GM23338 (cell line): ENCODE results near the gene LRRC42. TPM values are rescaled to one million over a fixed set of nuclear protein-coding genes. Genes with fewer than 3 reads are reported as not detected.

Experiments
- ATAC-seq: fragments of 200-7000 bp; cut with Tn5 transposase; 3 replicates; pipeline ENCODE4 v1.9.1; 2020
- DNase-seq: peaks from one replicate; pipeline ENCODE4 v3.0.0-alpha.2; 2015; ENCODE audit warnings: low spot score
- H2AFZ ChIP-seq: fragments of 200-600 bp; sonication (generic); 2 replicates; pipeline ENCODE4 v1.8.0; 2016; ENCODE audit warnings: antibody characterized with exemption, mild to moderate bottlenecking, moderate library complexity
- H3F3A ChIP-seq: fragments of 200-600 bp; sonication (generic); replicated peaks from 2 replicates; pipeline ENCODE4 v1.8.0; 2017; ENCODE audit warnings: antibody characterized with exemption, mixed run types, low read depth
- H3K27ac ChIP-seq: fragments of 200-600 bp; sonication (generic); 2 replicates; pipeline ENCODE4 v1.6.1; 2016; ENCODE audit warnings: low read depth
- H3K27me3 ChIP-seq: fragments of 200-600 bp; sonication (generic); 2 replicates; pipeline ENCODE4 v1.8.0; 2016; ENCODE audit warnings: mild to moderate bottlenecking, mixed run types, moderate library complexity; ENCODE audit not compliant: insufficient read depth
- H3K36me3 ChIP-seq: fragments of 200-600 bp; sonication (generic); 2 replicates; pipeline ENCODE4 v1.8.0; 2016; ENCODE audit warnings: mild to moderate bottlenecking; ENCODE audit not compliant: insufficient read depth
- H3K4me1 ChIP-seq: fragments of 200-600 bp; sonication (generic); 2 replicates; pipeline ENCODE4 v1.8.0; 2016; ENCODE audit warnings: mild to moderate bottlenecking, moderate library complexity; ENCODE audit not compliant: insufficient read depth
- H3K4me2 ChIP-seq: fragments of 200-600 bp; sonication (generic); 2 replicates; pipeline ENCODE4 v1.7.1; 2017; ENCODE audit warnings: mixed run types
- H3K4me3 ChIP-seq: fragments of 200-600 bp; sonication (generic); 2 replicates; pipeline ENCODE4 v1.6.1; 2016; ENCODE audit warnings: mixed run types
- H3K79me2 ChIP-seq: fragments of 200-600 bp; sonication (generic); replicated peaks from 2 replicates; pipeline ENCODE4 v1.8.0; 2017; ENCODE audit warnings: mild to moderate bottlenecking; ENCODE audit not compliant: insufficient read depth
- H3K9me2 ChIP-seq: fragments of 200-600 bp; sonication (generic); 2 replicates; pipeline ENCODE4 v1.8.0; 2017; ENCODE audit not compliant: insufficient read depth
- H4K20me1 ChIP-seq: fragments of 200-600 bp; sonication (generic); replicated peaks from 2 replicates; pipeline ENCODE4 v1.8.0; 2017; ENCODE audit warnings: mild to moderate bottlenecking; ENCODE audit not compliant: insufficient read depth
- H3K27ac Mint-ChIP-seq: 2 replicates; pipeline ENCODE4 v1.8.0; 2020; ENCODE audit warnings: inconsistent platforms, mild to moderate bottlenecking, moderate library complexity, mixed read lengths
- H3K27me3 Mint-ChIP-seq: 3 replicates; pipeline ENCODE4 v1.8.0; 2022; ENCODE audit warnings: low read depth, mild to moderate bottlenecking, moderate library complexity, mixed read lengths, inconsistent platforms; ENCODE audit not compliant: insufficient read depth, poor library complexity
- H3K36me3 Mint-ChIP-seq: 3 replicates; pipeline ENCODE4 v1.8.0; 2021; ENCODE audit warnings: low read depth, mild to moderate bottlenecking, inconsistent platforms, moderate library complexity, mixed read lengths
- H3K4me1 Mint-ChIP-seq: 3 replicates; pipeline ENCODE4 v1.8.0; 2020; ENCODE audit warnings: mild to moderate bottlenecking, inconsistent platforms, mixed read lengths
- H3K4me3 Mint-ChIP-seq: 3 replicates; pipeline ENCODE4 v1.8.0; 2021; ENCODE audit warnings: moderate library complexity, mild to moderate bottlenecking, inconsistent platforms, mixed read lengths
- H3K9me3 Mint-ChIP-seq: 3 replicates; pipeline ENCODE4 v1.8.0; 2020; ENCODE audit warnings: moderate library complexity, mild to moderate bottlenecking, inconsistent platforms, mixed read lengths
- CREB1 ChIP-seq: fragments of 250-450 bp; sonication (Bioruptor Pico); IDR thresholded peaks from 2 replicates; pipeline ENCODE4 v1.5.0; 2020; ENCODE audit warnings: low read depth, mild to moderate bottlenecking, moderate library complexity
- CTCF ChIP-seq, 2 experiments: fragments of 200-600 bp in 1 of 2; sonication (generic) in 1 of 2; conservative IDR thresholded peaks; 2 replicates each; pipeline versions ENCODE4 v1.5.1 to v1.6.1; 2016 to 2017; ENCODE audit warnings: antibody characterized with exemption in 2 of 2, low read depth in 2 of 2, mild to moderate bottlenecking in 2 of 2, moderate library complexity in 1 of 2
- ETS1 ChIP-seq: IDR thresholded peaks from 2 replicates; pipeline ENCODE4 v1.6.1; 2016; ENCODE audit warnings: antibody characterized with exemption
- EZH2 ChIP-seq: fragments of 200-600 bp; sonication (generic); IDR thresholded peaks from one replicate; pipeline ENCODE4 v1.8.0; 2017; ENCODE audit warnings: antibody characterized with exemption, mild to moderate bottlenecking, low read depth; ENCODE audit not compliant: unreplicated experiment
- EZH2phosphoT487 ChIP-seq: fragments of 200-600 bp; sonication (generic); IDR thresholded peaks from one replicate; pipeline ENCODE4 v1.8.1; 2018; ENCODE audit warnings: antibody characterized with exemption; ENCODE audit not compliant: unreplicated experiment
- JUNB ChIP-seq: IDR thresholded peaks from one replicate; pipeline ENCODE4 v1.6.1; 2016; ENCODE audit warnings: antibody characterized with exemption; ENCODE audit not compliant: unreplicated experiment
- NANOG ChIP-seq: IDR thresholded peaks from 2 replicates; pipeline ENCODE4 v1.6.1; 2016; ENCODE audit warnings: antibody characterized with exemption, borderline replicate concordance
- POLR2AphosphoS5 ChIP-seq: IDR thresholded peaks from 2 replicates; pipeline ENCODE4 v1.6.1; 2016; ENCODE audit warnings: antibody characterized with exemption, low read depth
- REST ChIP-seq: IDR thresholded peaks from one replicate; pipeline ENCODE4 v1.6.1; 2018; ENCODE audit warnings: antibody characterized with exemption; ENCODE audit not compliant: unreplicated experiment
- STAT1 ChIP-seq: IDR thresholded peaks from one replicate; pipeline ENCODE4 v1.6.1; 2016; ENCODE audit warnings: antibody characterized with exemption; ENCODE audit not compliant: unreplicated experiment
- ZNF114 ChIP-seq: fragments of 250-450 bp; sonication (Bioruptor Pico); IDR thresholded peaks from 2 replicates; pipeline ENCODE4 v1.5.0; 2020; ENCODE audit warnings: mild to moderate bottlenecking, moderate library complexity
- ZNF331 ChIP-seq: fragments of 250-450 bp; sonication (Bioruptor Pico); IDR thresholded peaks from 2 replicates; pipeline ENCODE4 v1.5.0; 2020; ENCODE audit warnings: low read depth, mild to moderate bottlenecking, moderate library complexity
- ZNF462 ChIP-seq: fragments of 250-450 bp; sonication (Bioruptor Pico); IDR thresholded peaks from 2 replicates; pipeline ENCODE4 v1.5.0; 2020; ENCODE audit warnings: mild to moderate bottlenecking, moderate library complexity
- polyA plus RNA-seq: library from polyadenylated mRNA; unstranded; fragments of >200 nt; fragmentation: Nextera tagmentation; extraction: Ambion mirVana; gene quantifications from 2 replicates; pipeline ENCODE4 v1.2.1, GENCODE V29; 2016
- total RNA-seq: library from RNA; depleted of rRNA; stranded (reverse); fragments of >200 nt; shearing (Covaris generic); gene quantifications from 2 replicates; pipeline ENCODE4 v1.2.3, GENCODE V29; 2014

The LRRC42 gene
- total and polyA plus RNA-seq, 2 experiments from 2014 or later, result 25.9 to 48.1 TPM

- no peaks in the 10 kb centered on the region for H3F3A ChIP-seq
- peaks cover 6% of the 10 kb centered on the region for H3K27me3 Mint-ChIP-seq
- peaks cover 20% of the 10 kb centered on the region for H3K36me3 Mint-ChIP-seq
Measured at GRCh38 chr1:53929246-53929960, 16.7 kb upstream of the LRRC42 start.

More at GRCh38 chr1:53929246-53929960, 16.7 kb upstream of the LRRC42 start:
- Mint-ChIP-seq H3K27ac (no peak overlapping the region), H3K4me1 (no peaks in the 10 kb centered on the region), H3K9me3 (peaks cover 11% of the 10 kb centered on the region), H3K4me3 (no peak overlapping the region)
- Histone ChIP-seq H3K4me1 (no peaks in the 10 kb centered on the region), H3K4me3 (no peak overlapping the region), H3K9me2 (no peaks in the 10 kb centered on the region), H2AFZ (no peak overlapping the region), H3K27me3 (no peaks in the 10 kb centered on the region), H3K27ac (no peak overlapping the region), H4K20me1 (no peaks in the 10 kb centered on the region), H3K4me2 (no peak overlapping the region), H3K36me3 (no peaks in the 10 kb centered on the region), H3K79me2 (no peaks in the 10 kb centered on the region)
- ATAC-seq, result no peak
- no peak for TF ChIP-seq ZNF331 (CRISPR knock-in tag)
- TF ChIP-seq JUNB, result no peak
- TF ChIP-seq EZH2, result no peak
- TF ChIP-seq ZNF462 (CRISPR knock-in tag), result no peak
- TF ChIP-seq EZH2phosphoT487, result no peak
- TF ChIP-seq ZNF114, result no peak
- TF ChIP-seq REST, result no peak
- no peak for TF ChIP-seq POLR2AphosphoS5
- TF ChIP-seq STAT1, result no peak
- TF ChIP-seq ETS1, result no peak
- TF ChIP-seq NANOG, result no peak
- no peak for TF ChIP-seq CTCF (conservative IDR thresholded peaks at IDR 0.05; ENCODE audit: low read depth in 2 of 2)
- TF ChIP-seq CREB1 (CRISPR knock-in tag), result no peak
- no peak for DNase-seq
